Mesothelial cell of epicardium (in vitro differentiated cells): Measurements from ENCODE around the gene HOXD10. TPM values are rescaled to one million over a fixed set of nuclear protein-coding genes. Genes with fewer than 3 reads are reported as not detected.
A peak's percentile ranks its signal among the peaks of the same experiment; 100 is the strongest.

Source experiments
- DNase-seq, 2 experiments: peaks; one replicate each; pipeline ENCODE4 v3.0.0; 2021; ENCODE audit warnings: low spot score in 2 of 2; ENCODE audit not compliant: unreplicated experiment in 2 of 2
- H3K27ac Mint-ChIP-seq: 2 replicates; pipeline ENCODE4 v1.8.0; 2021; ENCODE audit warnings: mixed read lengths
- H3K27me3 Mint-ChIP-seq: 2 replicates; pipeline ENCODE4 v1.8.0; 2021; ENCODE audit warnings: low read depth, mixed read lengths
- H3K36me3 Mint-ChIP-seq: 2 replicates; pipeline ENCODE4 v1.8.0; 2021; ENCODE audit warnings: mixed read lengths
- H3K4me1 Mint-ChIP-seq: 2 replicates; pipeline ENCODE4 v1.8.0; 2021; ENCODE audit warnings: mixed read lengths
- H3K4me3 Mint-ChIP-seq: 2 replicates; pipeline ENCODE4 v1.8.0; 2021; ENCODE audit warnings: mild to moderate bottlenecking, moderate library complexity, mixed read lengths
- H3K9me3 Mint-ChIP-seq: 2 replicates; pipeline ENCODE4 v1.8.0; 2021; ENCODE audit warnings: mixed read lengths
- total RNA-seq: library from RNA; stranded (reverse); gene quantifications from 3 replicates; pipeline ENCODE4 v1.2.1, GENCODE V29; 2021
- TF ChIP-seq, protein P1 (sequence below): fragments of 200-600 bp; sonication (generic); IDR thresholded peaks from one replicate; pipeline ENCODE4 v1.5.0; 2021; ENCODE audit warnings: antibody characterized with exemption; ENCODE audit not compliant: unreplicated experiment

HOXD10 gene
- total RNA-seq, 1 donor from 2014 or later, result 3.2 TPM

- no peak for DNase-seq
- peaks cover 96% of the 10 kb centered on the region for H3K27me3 Mint-ChIP-seq
- TF ChIP-seq, protein P1, sequence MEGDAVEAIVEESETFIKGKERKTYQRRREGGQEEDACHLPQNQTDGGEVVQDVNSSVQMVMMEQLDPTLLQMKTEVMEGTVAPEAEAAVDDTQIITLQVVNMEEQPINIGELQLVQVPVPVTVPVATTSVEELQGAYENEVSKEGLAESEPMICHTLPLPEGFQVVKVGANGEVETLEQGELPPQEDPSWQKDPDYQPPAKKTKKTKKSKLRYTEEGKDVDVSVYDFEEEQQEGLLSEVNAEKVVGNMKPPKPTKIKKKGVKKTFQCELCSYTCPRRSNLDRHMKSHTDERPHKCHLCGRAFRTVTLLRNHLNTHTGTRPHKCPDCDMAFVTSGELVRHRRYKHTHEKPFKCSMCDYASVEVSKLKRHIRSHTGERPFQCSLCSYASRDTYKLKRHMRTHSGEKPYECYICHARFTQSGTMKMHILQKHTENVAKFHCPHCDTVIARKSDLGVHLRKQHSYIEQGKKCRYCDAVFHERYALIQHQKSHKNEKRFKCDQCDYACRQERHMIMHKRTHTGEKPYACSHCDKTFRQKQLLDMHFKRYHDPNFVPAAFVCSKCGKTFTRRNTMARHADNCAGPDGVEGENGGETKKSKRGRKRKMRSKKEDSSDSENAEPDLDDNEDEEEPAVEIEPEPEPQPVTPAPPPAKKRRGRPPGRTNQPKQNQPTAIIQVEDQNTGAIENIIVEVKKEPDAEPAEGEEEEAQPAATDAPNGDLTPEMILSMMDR, result no peak
- no peaks in the 10 kb centered on the region for H3K36me3 Mint-ChIP-seq
- no peak overlapping the region for H3K4me3 Mint-ChIP-seq
- H3K27ac Mint-ChIP-seq, result no peak overlapping the region
- no peaks in the 10 kb centered on the region for H3K9me3 Mint-ChIP-seq
- peaks cover 13% of the 10 kb centered on the region for H3K4me1 Mint-ChIP-seq
Observed at GRCh38 chr2:176158855-176159662, 42.5 kb downstream of the HOXD10 start.

GRCh38 chr2:176159663-176160250 is 43.2 kb downstream of the HOXD10 start:
- Mint-ChIP-seq H3K27ac (no peak overlapping the region), H3K4me1 (peaks cover 17% of the 10 kb centered on the region), H3K9me3 (no peaks in the 10 kb centered on the region), H3K4me3 (no peak overlapping the region), H3K36me3 (no peaks in the 10 kb centered on the region), H3K27me3 (peaks cover 96% of the 10 kb centered on the region)
- TF ChIP-seq, protein P1, result no peak
- DNase-seq, result no peak

GRCh38 chr2:176160251-176160985 is 43.8 kb downstream of the HOXD10 start:
- H3K9me3 Mint-ChIP-seq, result no peaks in the 10 kb centered on the region
- H3K27me3 Mint-ChIP-seq, result peaks cover 96% of the 10 kb centered on the region
- H3K36me3 Mint-ChIP-seq, result no peaks in the 10 kb centered on the region
- H3K4me3 Mint-ChIP-seq, result peak overlapping the region; percentile 20
- H3K27ac Mint-ChIP-seq, result no peak overlapping the region
- H3K4me1 Mint-ChIP-seq, result peaks cover 23% of the 10 kb centered on the region
- TF ChIP-seq, protein P1, result no peak
- DNase-seq, result no peak

GRCh38 chr2:176160986-176161824 is 44.6 kb downstream of the HOXD10 start:
- H3K9me3 Mint-ChIP-seq, result no peaks in the 10 kb centered on the region
- H3K4me1 Mint-ChIP-seq, result peaks cover 29% of the 10 kb centered on the region
- H3K4me3 Mint-ChIP-seq, result no peak overlapping the region
- H3K36me3 Mint-ChIP-seq, result no peaks in the 10 kb centered on the region
- no peak for DNase-seq
- no peak overlapping the region for H3K27ac Mint-ChIP-seq
- H3K27me3 Mint-ChIP-seq, result peaks cover 96% of the 10 kb centered on the region
- TF ChIP-seq, protein P1, result no peak
